ENCODE data around the gene MRPS23.

Gene MRPS23

GRCh38 chr17:57803021-57803420, 46.8 kb downstream of the MRPS23 start:
- DNase-seq (ENCODE audit: low read depth, low spot score) = no peak

DNA sequence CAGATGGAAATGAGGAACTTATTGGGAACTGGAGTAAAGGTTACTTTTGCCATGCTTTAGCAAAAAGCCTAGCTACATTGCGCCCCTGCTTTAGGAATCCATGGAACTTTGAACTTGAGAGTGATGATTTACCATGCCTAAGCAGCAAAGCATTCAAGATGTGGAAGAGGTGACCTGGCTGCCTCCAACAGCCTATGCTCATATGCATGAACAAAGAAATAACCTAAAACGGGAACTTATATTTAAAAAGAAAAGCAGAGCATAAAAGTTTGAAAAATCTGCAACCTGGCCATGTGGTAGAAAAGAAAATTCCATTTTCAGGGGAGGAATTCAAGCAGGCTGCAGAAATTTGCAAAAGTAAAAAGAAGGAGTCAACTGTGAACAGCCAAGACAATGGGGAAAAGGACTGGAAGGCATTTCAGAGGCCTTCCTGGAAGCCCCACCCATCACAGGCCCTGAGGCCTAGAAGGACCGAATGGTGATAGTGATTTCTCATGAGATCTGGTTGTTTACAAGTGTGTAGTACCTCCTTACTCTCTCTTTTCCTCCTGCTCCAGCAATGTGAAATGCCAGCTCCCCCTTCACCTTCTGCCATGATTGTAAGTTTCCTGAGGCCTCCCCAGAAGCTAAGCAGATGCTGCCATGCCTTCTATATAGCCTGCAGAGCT, 48.7 kb downstream of the MRPS23 start:
- DNase-seq (ENCODE audit: low read depth, low spot score) = no peak

- no peak for DNase-seq (ENCODE audit: low read depth, low spot score)
These were observed 55.0 kb downstream of the MRPS23 start for GRCh38 chr17:57794841-57795240.

DNA sequence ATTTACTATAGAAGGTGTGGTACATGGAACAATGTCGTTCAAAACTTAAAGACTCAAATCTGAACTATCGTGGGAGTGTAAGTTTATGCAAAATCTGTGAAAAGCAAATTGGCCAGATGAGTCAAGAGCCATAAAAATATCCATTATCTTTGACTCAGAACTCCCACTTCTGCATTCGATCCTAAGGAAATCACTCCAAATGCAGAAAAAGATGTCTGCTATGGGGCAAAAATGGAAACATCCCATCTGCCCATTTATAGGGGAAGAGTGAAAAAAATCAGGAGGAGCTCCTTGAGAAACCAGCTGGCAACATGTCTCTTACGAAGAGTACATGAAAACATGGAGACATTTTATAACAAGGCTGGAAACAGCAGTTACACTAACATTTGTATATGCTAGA, 61.1 kb downstream of the MRPS23 start:
- DNase-seq (ENCODE audit: low read depth, low spot score) = no peak

- DNase-seq (ENCODE audit: low read depth, low spot score) = no peak
These were observed 64.8 kb downstream of the MRPS23 start for GRCh38 chr17:57785022-57785421.
